Thoracic aorta (tissue), 2 donors: ENCODE measurements around the gene TSHZ2. TPM values are rescaled to one million over a fixed set of nuclear protein-coding genes. Genes with fewer than 3 reads are reported as not detected.

Experiments
- ATAC-seq: fragments of 150-250 bp; one replicate; pipeline ENCODE4 v1.8.0; 2017; ENCODE audit warnings: low read depth; ENCODE audit not compliant: insufficient number of reproducible peaks, low FRiP score
- DNase-seq: peaks from one replicate; pipeline ENCODE4 v3.0.0-alpha.2; 2020; ENCODE audit warnings: low spot score
- H3K27ac ChIP-seq, 2 donors: fragments of 200-600 bp; sonication (generic); 1 replicate in 1 of 2; 2 replicates in 1 of 2; pipeline ENCODE4 v1.5.1; 2016; ENCODE audit warnings: mild to moderate bottlenecking in 2 of 2, moderate library complexity in 2 of 2
- H3K27me3 ChIP-seq: fragments of 200-600 bp; sonication (generic); replicated peaks from 2 replicates; pipeline ENCODE4 v1.6.0; 2016; ENCODE audit warnings: mild to moderate bottlenecking; ENCODE audit not compliant: insufficient read depth
- H3K36me3 ChIP-seq: fragments of 200-600 bp; sonication (generic); one replicate; pipeline ENCODE4 v1.5.1; 2016
- H3K4me1 ChIP-seq, 2 donors: fragments of 200-600 bp; sonication (generic); 1 replicate in 1 of 2; 2 replicates in 1 of 2; pipeline versions ENCODE4 v1.5.1 to v1.6.0; 2016; ENCODE audit warnings: low read depth in 2 of 2, mild to moderate bottlenecking in 1 of 2; ENCODE audit not compliant: control insufficient read depth in 1 of 2
- H3K4me3 ChIP-seq: fragments of 200-600 bp; sonication (generic); 2 replicates; pipeline ENCODE4 v1.5.1; 2016; ENCODE audit warnings: mild to moderate bottlenecking
- H3K9me3 ChIP-seq: fragments of 200-600 bp; sonication (generic); 2 replicates; pipeline ENCODE4 v1.5.1; 2016
- total RNA-seq, 2 donors: library from RNA; depleted of rRNA; stranded (reverse); fragments of >200 nt; gene quantifications; one replicate each; pipeline versions ENCODE4 v1.1.0 to v1.2.3, GENCODE V29; 2016
- TF ChIP-seq, protein P1 (sequence below): fragments of 200-600 bp; sonication (generic); IDR thresholded peaks from one replicate; pipeline ENCODE4 v1.5.1; 2019; ENCODE audit warnings: antibody characterized with exemption

The TSHZ2 gene
- total RNA-seq, 2 donors from 2014 or later: 8.4 to 32.6 TPM

DNA sequence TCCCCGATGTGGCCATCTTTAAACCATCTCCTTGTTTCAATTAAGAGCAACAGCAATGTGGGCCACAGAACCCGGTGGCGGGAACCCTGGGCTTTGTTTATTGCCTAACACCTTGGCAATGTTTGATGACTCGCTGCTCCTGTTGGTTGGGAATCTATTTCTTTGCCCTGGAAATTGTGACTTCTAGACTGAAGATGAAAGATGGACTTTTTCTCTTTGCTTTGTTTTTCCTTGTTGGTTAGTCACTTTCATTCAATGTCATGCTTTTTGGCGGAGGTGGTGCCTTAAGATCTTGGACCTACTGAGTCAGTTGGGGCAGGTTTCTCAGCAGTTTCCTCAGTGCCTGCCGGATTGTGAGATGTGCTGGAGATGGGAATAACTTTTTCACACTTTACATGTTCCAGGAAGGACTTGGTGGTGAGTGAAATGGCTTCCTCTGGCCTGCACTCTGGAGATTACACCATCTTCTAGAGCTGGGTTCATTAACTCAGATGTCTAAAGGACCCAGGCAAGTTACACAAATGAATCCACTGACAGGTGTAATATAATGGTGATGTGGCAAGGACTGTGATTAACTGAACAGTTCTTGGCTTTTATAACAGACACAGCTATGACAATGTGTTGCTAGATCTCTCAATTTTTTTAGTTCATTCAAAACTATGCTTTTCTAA is 56.3 kb downstream of the TSHZ2 start:
- TF ChIP-seq, protein P1, sequence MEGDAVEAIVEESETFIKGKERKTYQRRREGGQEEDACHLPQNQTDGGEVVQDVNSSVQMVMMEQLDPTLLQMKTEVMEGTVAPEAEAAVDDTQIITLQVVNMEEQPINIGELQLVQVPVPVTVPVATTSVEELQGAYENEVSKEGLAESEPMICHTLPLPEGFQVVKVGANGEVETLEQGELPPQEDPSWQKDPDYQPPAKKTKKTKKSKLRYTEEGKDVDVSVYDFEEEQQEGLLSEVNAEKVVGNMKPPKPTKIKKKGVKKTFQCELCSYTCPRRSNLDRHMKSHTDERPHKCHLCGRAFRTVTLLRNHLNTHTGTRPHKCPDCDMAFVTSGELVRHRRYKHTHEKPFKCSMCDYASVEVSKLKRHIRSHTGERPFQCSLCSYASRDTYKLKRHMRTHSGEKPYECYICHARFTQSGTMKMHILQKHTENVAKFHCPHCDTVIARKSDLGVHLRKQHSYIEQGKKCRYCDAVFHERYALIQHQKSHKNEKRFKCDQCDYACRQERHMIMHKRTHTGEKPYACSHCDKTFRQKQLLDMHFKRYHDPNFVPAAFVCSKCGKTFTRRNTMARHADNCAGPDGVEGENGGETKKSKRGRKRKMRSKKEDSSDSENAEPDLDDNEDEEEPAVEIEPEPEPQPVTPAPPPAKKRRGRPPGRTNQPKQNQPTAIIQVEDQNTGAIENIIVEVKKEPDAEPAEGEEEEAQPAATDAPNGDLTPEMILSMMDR: no peak
- ATAC-seq (no peak), DNase-seq (no peak)
- Histone ChIP-seq H3K9me3 (no peaks in the 10 kb centered on the region), H3K27me3 (no peaks in the 10 kb centered on the region), H3K4me3 (no peak overlapping the region), H3K36me3 (no peaks in the 10 kb centered on the region), H3K27ac (no peak overlapping the region), H3K4me1 (no peaks in the 10 kb centered on the region)

DNA sequence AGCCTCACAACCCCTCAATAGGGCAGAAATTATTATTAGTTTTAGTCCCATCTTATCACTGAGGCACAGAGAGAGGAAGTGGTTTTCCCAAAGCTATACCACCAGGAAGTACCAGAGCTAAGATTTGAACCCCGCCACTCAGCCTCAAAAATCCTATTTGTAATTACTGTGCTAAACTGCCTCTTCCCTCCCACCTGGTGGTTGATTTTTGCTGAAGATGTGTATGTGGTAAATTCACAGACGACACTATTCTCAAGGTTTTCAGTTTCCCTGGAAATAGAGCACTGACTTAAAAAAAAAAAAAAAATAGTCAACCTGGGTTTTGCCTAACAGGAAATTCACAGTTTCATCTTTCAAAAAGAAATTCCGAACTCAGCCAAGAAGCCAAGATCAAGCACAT is 57.9 kb downstream of the TSHZ2 start:
- Histone ChIP-seq H3K9me3 (no peaks in the 10 kb centered on the region), H3K4me1 (no peaks in the 10 kb centered on the region), H3K4me3 (no peak overlapping the region), H3K27ac (no peak overlapping the region), H3K27me3 (no peaks in the 10 kb centered on the region), H3K36me3 (no peaks in the 10 kb centered on the region)
- ATAC-seq: no peak
- TF ChIP-seq, protein P1: no peak
- DNase-seq: no peak

DNA sequence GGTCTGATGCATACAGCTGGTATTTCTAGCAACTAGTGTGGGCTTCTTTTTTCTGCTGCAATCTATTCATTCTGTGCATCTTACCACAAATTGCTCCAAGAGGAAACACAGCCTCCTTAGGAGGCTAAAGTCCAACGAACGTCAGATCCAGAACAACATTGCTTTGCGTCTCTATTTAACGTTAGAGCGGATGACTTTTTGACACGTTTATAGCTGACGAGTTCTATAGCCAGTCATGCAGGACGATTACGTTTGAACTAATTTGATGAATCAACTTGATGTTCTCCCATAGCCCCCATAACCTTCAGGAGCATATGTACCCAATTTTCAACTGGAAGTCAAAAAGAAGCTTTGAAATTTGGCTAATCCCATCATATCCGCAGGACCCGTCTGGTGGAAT is 59.9 kb downstream of the TSHZ2 start:
- ATAC-seq (no peak), DNase-seq (no peak)
- TF ChIP-seq, protein P1: no peak
- no peak overlapping the region for H3K4me3 ChIP-seq
- no peaks in the 10 kb centered on the region for H3K36me3 ChIP-seq
- H3K27me3 ChIP-seq: no peaks in the 10 kb centered on the region
- H3K4me1 ChIP-seq: no peaks in the 10 kb centered on the region
- H3K27ac ChIP-seq: no peak overlapping the region
- no peaks in the 10 kb centered on the region for H3K9me3 ChIP-seq

DNA sequence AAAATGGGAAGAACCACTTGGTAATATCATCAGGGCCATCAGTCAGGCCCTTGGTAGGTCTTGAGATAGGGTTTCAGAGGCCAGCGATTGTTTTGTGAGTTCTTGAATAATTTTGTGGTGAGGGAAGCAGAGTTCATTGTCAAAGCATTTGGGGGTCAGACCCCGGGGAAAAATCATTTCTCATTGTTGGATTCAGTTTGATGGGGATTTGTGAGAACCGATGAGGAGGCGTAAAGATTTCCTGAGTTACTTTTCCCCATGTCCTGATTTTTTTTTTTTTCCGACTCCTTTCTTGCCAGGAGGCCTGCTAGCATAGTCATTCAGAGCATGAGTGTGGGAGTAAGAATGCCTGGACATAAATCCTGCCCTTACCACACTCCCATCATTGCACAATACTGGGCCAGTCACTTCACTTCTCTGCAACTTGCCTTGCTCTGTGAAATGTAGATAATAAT is 60.3 kb downstream of the TSHZ2 start:
- H3K4me1 ChIP-seq: no peaks in the 10 kb centered on the region
- no peak overlapping the region for H3K27ac ChIP-seq
- ATAC-seq (no peak), DNase-seq (no peak)
- TF ChIP-seq, protein P1: no peak
- no peak overlapping the region for H3K4me3 ChIP-seq
- H3K9me3 ChIP-seq: no peaks in the 10 kb centered on the region
- H3K27me3 ChIP-seq: no peaks in the 10 kb centered on the region
- no peaks in the 10 kb centered on the region for H3K36me3 ChIP-seq

DNA sequence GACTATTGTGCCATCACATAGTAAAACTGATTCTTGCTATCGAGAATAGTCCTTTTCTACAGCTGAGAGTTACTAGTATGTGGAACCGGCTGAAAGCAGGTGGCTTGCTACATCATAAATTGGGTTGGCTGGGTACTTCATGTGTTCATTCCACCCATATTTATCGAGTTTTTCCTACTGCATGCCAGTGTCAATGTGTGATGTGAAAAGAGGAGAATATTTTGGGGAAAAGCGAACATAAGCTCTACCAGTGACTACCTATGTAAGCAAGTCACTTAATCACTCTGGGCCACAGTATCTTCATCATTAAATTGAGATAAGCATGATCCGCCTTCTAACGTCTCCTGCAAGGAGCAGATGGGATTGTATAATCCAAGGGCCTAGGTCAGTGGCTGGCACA is 61.0 kb downstream of the TSHZ2 start:
- no peaks in the 10 kb centered on the region for H3K4me1 ChIP-seq
- DNase-seq (no peak), ATAC-seq (no peak)
- no peaks in the 10 kb centered on the region for H3K9me3 ChIP-seq
- no peaks in the 10 kb centered on the region for H3K36me3 ChIP-seq
- H3K27ac ChIP-seq: no peak overlapping the region
- TF ChIP-seq, protein P1: no peak
- no peaks in the 10 kb centered on the region for H3K27me3 ChIP-seq
- H3K4me3 ChIP-seq: no peak overlapping the region
